Islet of Langerhans (tissue), 1 donor: Measurements from ENCODE around the gene COL12A1.

Experiments
- FAIRE-seq: peaks from one replicate; lab custom pipeline; 2011; peaks lifted over from hg19 to GRCh38; lab: Jason Lieb, UNC

The COL12A1 gene

GRCh38 chr6:75142721-75143120 is 63.1 kb downstream of the COL12A1 start:
- FAIRE-seq = no peak

DNA sequence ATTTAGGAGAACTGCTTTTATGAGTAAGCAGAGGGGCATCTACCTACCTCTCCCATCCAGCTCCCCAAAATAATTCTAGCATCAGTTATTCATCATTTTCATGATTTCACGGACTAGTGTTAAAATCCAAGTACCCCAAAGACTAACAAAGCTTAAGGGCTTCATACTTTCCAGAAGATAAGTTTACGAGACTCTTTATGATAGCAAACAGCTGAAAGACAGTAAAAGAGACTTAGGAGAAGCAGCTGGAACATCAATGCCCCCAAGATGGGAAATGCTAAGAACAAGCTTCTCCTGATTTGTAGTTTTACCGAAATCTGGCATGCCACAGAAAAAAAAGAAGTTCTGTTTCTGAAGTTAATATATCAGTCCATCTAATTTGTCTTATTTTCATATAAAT is 70.0 kb downstream of the COL12A1 start:
- no peak for FAIRE-seq

- FAIRE-seq = no peak
Measured at GRCh38 chr6:75135450-75135849, 70.4 kb downstream of the COL12A1 start.

GRCh38 chr6:75130784-75131183 is 75.1 kb downstream of the COL12A1 start:
- FAIRE-seq = no peak

GRCh38 chr6:75128878-75129570 is 76.8 kb downstream of the COL12A1 start:
- FAIRE-seq = no peak

GRCh38 chr6:75126518-75126917 is 79.3 kb downstream of the COL12A1 start:
- no peak for FAIRE-seq

- no peak for FAIRE-seq
Measured at GRCh38 chr6:75124983-75125382, 80.9 kb downstream of the COL12A1 start.

DNA sequence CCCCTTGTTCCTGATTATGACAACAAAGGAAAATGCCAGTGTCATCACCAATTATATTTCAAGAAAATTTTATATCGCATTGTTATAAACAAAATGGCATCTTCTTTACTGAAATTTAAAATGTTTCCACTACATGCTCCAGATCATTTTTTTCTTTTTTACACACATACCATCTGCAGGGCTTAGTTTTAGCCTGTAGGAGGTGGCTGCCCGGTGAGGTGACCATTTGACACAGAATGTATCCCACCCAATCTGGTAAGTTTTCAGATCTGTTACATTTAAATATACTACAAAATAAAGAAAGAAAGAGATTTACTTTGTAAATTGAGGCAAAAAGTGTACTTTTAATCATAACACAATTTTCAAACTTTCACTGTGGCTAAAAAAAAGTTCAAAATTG is 81.8 kb downstream of the COL12A1 start:
- FAIRE-seq = no peak

DNA sequence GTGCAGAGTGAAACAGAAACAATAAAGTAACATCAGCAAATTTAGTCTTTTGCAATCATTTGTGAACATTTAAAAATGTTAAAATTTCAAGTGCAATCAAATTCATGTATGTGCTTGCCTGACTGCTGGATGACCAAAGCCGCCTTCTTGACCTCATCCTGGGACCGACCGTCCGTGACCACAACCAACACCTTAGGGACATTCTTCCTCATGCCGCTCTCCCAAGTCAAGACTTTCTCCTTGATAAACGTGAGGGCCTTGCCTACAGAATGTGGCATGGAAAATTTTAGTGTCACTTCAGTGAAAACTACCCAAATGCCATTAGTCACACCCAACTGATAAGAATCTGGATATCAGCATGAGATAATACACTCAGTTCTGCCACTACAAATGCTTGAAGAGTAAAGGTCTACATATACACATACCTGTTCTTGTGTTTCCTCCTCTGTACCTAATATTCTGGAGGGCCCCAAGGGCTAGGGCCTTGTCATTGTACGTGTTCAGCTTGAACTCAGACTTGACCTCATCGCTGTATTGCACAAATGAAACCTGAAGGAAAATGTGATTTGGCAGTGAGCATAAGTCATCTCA is 86.8 kb downstream of the COL12A1 start:
- no peak for FAIRE-seq

DNA sequence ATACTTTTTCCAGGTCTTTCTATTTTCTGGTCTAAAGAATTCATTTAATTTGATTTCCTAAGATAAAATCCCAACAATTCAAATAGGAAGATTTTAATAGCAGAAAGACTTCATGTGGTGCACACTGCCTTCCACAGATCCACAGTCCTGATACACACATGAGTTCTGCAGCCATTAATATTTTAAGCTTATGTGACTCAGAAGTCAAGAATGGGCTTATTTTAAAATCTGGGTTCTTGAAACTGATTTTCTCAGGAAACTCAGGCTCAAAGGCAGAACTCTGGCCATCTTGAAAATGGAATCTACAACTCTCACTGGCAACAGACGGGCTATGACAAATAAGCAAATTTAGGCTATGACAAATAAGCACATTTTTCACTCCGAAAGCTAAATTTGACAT is 88.2 kb downstream of the COL12A1 start:
- FAIRE-seq = no peak

DNA sequence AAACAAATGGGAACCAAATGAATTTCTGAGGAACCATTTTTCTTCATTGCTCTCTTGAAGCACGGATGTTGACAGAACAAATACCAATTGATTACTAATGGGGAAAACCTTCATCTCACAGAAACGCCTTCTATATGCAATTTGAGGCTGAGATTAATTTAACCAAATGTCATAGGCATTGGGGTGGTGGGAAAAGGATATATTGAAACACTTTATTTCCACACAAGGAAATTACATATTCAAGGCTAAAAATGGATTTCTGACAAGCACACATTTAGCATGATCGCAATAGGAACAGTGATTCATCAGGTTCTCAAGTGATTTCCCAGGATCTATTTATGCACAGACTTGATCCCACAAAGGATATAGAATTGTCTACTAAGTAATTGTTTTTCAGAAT is 88.9 kb downstream of the COL12A1 start:
- no peak for FAIRE-seq

DNA sequence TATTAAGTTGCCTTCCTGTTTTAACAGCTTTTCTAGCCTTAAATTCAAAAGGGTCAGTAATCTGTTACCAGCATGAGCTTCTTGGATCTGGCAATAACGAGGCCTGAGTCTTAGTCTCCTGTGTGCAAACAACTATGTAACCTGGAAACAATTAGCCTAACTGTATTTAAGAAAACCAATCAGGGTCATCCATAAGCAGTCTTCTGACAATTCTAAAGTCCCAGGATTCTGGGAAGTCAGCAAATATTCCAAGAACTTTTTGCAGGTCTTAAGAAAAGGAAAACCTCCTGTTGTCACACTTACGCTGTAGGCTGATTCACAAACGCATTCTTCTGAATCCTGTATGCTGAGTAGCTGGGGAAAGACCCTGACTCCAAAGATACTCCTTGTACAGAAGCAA is 90.4 kb downstream of the COL12A1 start:
- no peak for FAIRE-seq

DNA sequence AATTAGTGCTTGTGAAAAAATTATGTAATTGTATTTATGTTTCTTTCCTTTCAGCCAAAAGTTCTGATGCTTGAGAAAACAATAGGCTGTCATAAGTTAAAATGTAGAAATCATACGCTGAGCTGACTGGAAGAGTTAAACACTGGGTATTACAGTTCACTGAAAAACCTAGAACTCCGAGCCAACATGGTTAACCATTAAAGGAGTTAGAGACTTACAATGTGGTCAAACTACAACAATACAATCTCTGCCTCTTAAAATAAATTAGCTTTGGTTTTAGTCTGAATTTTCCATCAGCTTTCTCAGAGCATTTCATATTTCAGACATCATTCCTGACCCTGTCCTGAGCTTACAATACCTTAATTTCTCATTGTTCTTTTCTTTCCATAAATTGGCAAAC is 91.0 kb downstream of the COL12A1 start:
- FAIRE-seq = no peak

DNA sequence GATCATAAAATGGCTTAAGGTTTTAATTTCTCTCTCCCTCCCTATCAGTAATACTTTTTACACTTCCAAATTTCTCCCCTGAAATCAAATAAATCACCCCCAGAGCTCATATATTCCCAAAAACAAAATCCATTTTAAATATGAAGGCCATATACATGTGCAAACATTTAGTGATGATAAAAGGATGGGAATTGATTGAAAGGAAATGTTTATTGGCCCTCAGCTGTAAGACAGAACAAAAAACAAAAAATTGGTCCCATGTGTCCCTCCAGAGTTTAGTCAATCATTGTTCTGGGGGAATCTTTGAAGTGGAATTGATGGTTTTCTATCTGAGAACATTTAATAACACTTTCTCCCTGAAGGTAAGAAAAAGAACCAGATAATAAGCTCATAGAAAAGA is 91.7 kb downstream of the COL12A1 start:
- FAIRE-seq = no peak

- no peak for FAIRE-seq
Measured at GRCh38 chr6:75113446-75113845, 92.4 kb downstream of the COL12A1 start.

DNA sequence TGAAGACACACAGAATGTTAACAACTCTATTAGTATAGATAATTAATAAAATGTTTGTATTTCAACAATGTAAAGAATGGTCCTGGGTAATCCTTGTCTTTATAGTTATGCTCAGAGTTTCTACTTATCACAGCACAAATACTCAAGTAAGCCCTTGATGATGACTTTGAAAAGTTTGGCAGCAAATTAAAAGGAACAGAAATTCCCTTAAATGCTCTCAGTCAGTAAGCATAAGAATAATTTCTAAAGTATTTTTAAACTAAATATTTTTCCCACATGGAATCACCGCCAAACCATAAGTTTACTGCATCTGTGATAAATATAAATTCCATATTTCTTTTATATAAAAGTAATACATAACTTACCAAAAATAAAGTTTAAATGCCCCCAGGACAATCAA is 96.1 kb downstream of the COL12A1 start:
- FAIRE-seq = no peak

DNA sequence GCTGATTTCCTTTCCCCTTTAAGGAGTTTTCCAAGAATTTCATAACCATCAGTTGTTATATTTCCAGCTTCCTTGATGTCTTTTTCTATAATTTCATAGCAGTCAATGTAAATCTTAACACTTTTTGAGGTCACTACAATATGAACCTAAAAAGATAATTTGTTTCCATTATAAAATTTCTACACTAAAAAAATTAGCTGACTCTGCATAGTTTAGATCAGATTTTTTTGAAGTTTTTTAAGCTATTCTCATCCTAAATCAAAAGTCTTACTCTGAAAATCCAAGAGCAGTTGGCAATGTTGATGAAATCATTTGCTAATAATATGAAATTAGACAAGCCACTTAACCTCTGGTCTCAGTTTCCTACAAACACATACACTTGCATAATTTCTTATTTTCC is 96.8 kb downstream of the COL12A1 start:
- no peak for FAIRE-seq

GRCh38 chr6:75108333-75108974 is 97.4 kb downstream of the COL12A1 start:
- FAIRE-seq = no peak

DNA sequence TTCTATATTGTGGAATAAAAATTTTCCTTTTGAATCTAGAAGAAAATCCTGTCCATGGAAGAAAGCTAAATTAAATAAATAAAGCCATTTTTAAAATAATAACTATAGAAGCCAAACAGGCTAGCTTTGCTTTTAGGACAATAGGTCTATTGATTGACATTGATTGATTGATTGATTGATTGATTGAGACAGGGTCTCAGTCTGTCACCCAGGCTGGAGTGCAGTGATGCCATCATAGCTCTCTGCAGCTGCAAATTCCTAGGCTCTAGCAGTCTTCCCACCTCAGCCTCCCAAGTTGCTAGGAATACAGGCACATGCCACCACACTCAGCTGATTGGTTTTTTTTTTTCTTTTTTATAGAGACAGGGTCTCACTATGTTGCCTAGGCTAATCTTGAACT is 97.9 kb downstream of the COL12A1 start:
- FAIRE-seq = no peak

DNA sequence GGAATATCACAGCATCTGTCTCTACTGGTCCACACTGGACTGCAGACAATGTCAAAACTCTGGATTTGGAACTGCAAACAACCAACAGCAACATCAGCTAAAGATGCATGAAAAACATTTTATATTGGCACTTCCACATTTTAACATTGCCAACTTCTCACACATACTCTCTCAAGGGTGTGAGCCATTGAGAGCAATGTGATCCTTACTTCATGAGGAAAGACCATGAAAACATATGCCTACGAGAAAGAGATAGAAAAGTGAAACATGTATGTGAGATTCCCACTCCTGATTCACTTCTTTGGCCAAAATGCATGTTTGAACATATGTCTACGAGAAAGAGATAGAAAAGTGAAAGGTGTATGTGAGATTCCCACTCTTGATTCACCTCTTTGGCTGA is 99.4 kb downstream of the COL12A1 start:
- FAIRE-seq = no peak

DNA sequence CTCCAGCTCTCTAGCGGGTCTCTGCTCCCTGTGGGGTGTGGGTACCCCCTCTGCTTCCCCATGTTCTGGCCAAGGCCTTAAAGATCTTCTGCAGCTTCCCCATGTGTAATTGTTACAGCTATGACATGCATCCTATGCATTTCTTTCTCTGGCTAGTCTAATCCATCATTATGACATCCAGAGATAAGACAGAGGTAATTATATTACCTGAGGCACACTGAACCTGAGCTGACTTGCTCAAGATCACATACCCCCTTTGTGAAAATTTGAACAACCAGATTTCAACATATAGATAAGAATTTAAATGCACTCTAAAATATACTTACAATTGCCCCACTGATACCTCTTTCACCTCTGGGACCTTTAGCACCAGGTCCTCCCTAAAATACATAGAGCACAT is 102.4 kb downstream of the COL12A1 start:
- FAIRE-seq = no peak

- no peak for FAIRE-seq
Measured at GRCh38 chr6:75102301-75102700, 103.6 kb downstream of the COL12A1 start.

DNA sequence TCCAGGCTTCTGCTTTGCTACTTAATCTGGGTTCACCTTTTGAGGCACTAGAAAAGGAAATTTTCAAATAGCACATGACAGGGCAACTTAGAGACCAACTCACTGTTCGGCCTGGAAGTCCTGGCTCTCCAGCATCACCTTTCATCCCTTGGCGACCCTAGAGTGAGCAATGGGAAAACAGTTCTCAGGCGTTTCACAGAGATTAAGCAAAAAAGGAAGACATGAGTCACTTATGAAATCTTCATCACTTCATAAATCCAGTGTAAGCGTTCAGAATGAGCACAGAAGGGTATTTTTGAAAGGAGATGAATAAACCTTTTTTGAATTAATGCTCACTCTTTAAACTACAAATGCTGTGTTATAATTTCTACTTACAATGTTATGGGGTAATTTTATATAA is 104.0 kb downstream of the COL12A1 start:
- no peak for FAIRE-seq

DNA sequence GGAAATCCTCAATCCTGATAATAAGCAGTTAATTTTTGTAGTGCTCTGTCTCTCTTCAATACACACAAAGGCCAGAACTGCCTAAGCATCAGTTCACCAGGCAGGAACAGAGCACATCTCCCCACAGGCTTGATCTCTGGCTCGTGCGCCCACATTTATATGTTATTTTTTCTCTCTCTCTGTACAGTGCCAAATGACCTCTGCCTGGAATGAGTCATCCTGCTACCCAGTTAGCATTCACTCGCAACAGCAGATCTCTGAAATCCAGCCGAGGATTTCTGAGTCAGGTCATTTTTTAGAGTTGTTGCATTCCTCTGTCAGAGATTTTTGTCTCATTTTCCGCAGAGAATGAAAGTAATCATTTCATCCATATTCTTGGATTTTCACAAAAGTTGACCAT is 107.1 kb downstream of the COL12A1 start:
- no peak for FAIRE-seq
